NCI-H1417 treated with DMSO at 0.1 percent for 48 hours (cell line): ENCODE results near the gene FAM53B.
A peak's percentile ranks its signal among the peaks of the same experiment; 100 is the strongest.

ENCODE experiments used
- DNase-seq: peaks from one replicate; lab custom pipeline; 2025; lab: John Stamatoyannopoulos, UW

Gene FAM53B

GRCh38 chr10:124708246-124708779, 35.9 kb downstream of the FAM53B start:
- DNase-seq, result peak; percentile 75

GRCh38 chr10:124707551-124707950, 36.6 kb downstream of the FAM53B start:
- no peak for DNase-seq

GRCh38 chr10:124707144-124707467, 37.1 kb downstream of the FAM53B start:
- no peak for DNase-seq

- DNase-seq, result no peak
These were observed 37.6 kb downstream of the FAM53B start for GRCh38 chr10:124706462-124707143.

- DNase-seq, result no peak
These were observed 38.2 kb downstream of the FAM53B start for GRCh38 chr10:124705817-124706461.

- no peak for DNase-seq
These were observed 38.8 kb downstream of the FAM53B start for GRCh38 chr10:124705381-124705740.

- no peak for DNase-seq
These were observed 39.5 kb downstream of the FAM53B start for GRCh38 chr10:124704428-124705380.

- DNase-seq, result no peak
These were observed 40.3 kb downstream of the FAM53B start for GRCh38 chr10:124703778-124704427.

- DNase-seq, result no peak
These were observed 40.8 kb downstream of the FAM53B start for GRCh38 chr10:124703372-124703771.

GRCh38 chr10:124701881-124702656, 42.1 kb downstream of the FAM53B start:
- no peak for DNase-seq

- no peak for DNase-seq
These were observed 42.7 kb downstream of the FAM53B start for GRCh38 chr10:124701435-124701834.

GRCh38 chr10:124701038-124701365, 43.2 kb downstream of the FAM53B start:
- DNase-seq, result no peak

- DNase-seq, result no peak
These were observed 43.7 kb downstream of the FAM53B start for GRCh38 chr10:124700293-124701037.

- DNase-seq, result no peak
These were observed 44.5 kb downstream of the FAM53B start for GRCh38 chr10:124699471-124700292.

- DNase-seq, result no peak
These were observed 45.4 kb downstream of the FAM53B start for GRCh38 chr10:124698545-124699469.

- no peak for DNase-seq
These were observed 46.2 kb downstream of the FAM53B start for GRCh38 chr10:124697837-124698544.

- no peak for DNase-seq
These were observed 46.7 kb downstream of the FAM53B start for GRCh38 chr10:124697443-124697836.
